GM12878 (cell line): ENCODE data around the gene UAP1L1. TPM values are rescaled to one million over a fixed set of nuclear protein-coding genes. Genes with fewer than 3 reads are reported as not detected.

Experiments
- ATAC-seq: fragments of 200-7000 bp; cut with Tn5 transposase; 3 replicates; pipeline ENCODE4 v1.9.1; 2020; ENCODE audit warnings: mild to moderate bottlenecking, moderate library complexity
- BruUV-seq: library from RNA; stranded (reverse); fragments of 400-500 nt; replicated peaks from 2 replicates; lab custom pipeline; 2021; lab: Mats Ljungman, UMichigan
- CTCF ChIA-PET: fragments of 300-600 bp; sonication (Branson Sonifier 250); formaldehyde crosslinking; extraction: SDS; loops from one replicate; lab custom pipeline; 2021; ENCODE audit warnings: inconsistent platforms; lab: Yijun Ruan, JAX
- POLR2A ChIA-PET: fragments of 350-600 bp; formaldehyde crosslinking; extraction: SDS; loops from one replicate; lab custom pipeline; 2021; ENCODE audit warnings: inconsistent platforms; lab: Charles Lee
- RAD21 ChIA-PET: fragments of 300-600 bp; sonication (Branson Sonifier 250); formaldehyde crosslinking; loops from one replicate; lab custom pipeline; 2023; ENCODE audit warnings: antibody characterized with exemption; ENCODE audit not compliant: unreplicated experiment; lab: Charles Lee
- SMC1A ChIA-PET: fragments of 300-600 bp; sonication (Branson Sonifier 250); formaldehyde crosslinking; loops from one replicate; lab custom pipeline; 2023; ENCODE audit not compliant: unreplicated experiment, uncharacterized antibody; lab: Charles Lee
- DNase-seq: peaks from one replicate; pipeline ENCODE4 v3.0.0-alpha.2; 2011; ENCODE audit warnings: low read depth, low spot score
- FAIRE-seq: peaks from 3 replicates; lab custom pipeline; 2011; peaks lifted over from hg19 to GRCh38; lab: Jason Lieb, UNC
- H2AFZ ChIP-seq: 2 replicates; pipeline ENCODE4 v1.6.0; 2011; ENCODE audit warnings: low read depth, low read length, control low read depth; ENCODE audit not compliant: control insufficient read depth
- H3K27ac ChIP-seq: 2 replicates; pipeline ENCODE4 v1.5.1; 2011; ENCODE audit warnings: control low read depth; ENCODE audit not compliant: control insufficient read depth, insufficient read depth
- H3K27me3 ChIP-seq, 2 experiments: replicated peaks in 1 of 2; 2 replicates each; pipeline versions ENCODE4 v1.6.0 to v1.6.1; 2011; ENCODE audit warnings: low read length in 1 of 2; ENCODE audit not compliant: control insufficient read depth in 2 of 2, insufficient read depth in 2 of 2
- H3K36me3 ChIP-seq, 2 experiments: 2 replicates each; pipeline ENCODE4 v1.5.1; 2011; ENCODE audit warnings: low read length in 1 of 2; ENCODE audit not compliant: control insufficient read depth in 2 of 2, insufficient read depth in 2 of 2
- H3K4me1 ChIP-seq: 2 replicates; pipeline ENCODE4 v1.6.1; 2011; ENCODE audit warnings: mild to moderate bottlenecking, low read length, moderate library complexity, mixed read lengths; ENCODE audit not compliant: control insufficient read depth, insufficient read depth
- H3K4me2 ChIP-seq: 2 replicates; pipeline ENCODE4 v1.6.0; 2011; ENCODE audit warnings: control low read depth; ENCODE audit not compliant: control insufficient read depth, insufficient read depth
- H3K4me3 ChIP-seq: fragments of 200-600 bp; sonication (generic); 2 replicates; pipeline ENCODE4 v1.5.1; 2016
- H3K79me2 ChIP-seq: 2 replicates; pipeline ENCODE4 v1.6.0; 2011; ENCODE audit warnings: low read length; ENCODE audit not compliant: control insufficient read depth, insufficient read depth
- H3K9ac ChIP-seq: 2 replicates; pipeline ENCODE4 v1.8.0; 2011; ENCODE audit warnings: low read length, control low read depth, mixed read lengths; ENCODE audit not compliant: control insufficient read depth, insufficient read depth
- H3K9me3 ChIP-seq: replicated peaks from 3 replicates; pipeline ENCODE4 v1.5.1; 2011; ENCODE audit warnings: mild to moderate bottlenecking, low read length; ENCODE audit not compliant: control insufficient read depth, insufficient read depth
- H4K20me1 ChIP-seq: 2 replicates; pipeline ENCODE4 v1.6.0; 2011; ENCODE audit not compliant: control insufficient read depth, insufficient read depth
- ATF3 ChIP-seq: IDR thresholded peaks from 2 replicates; pipeline ENCODE4 v1.6.1; 2011; ENCODE audit warnings: low read depth, mild to moderate bottlenecking, low read length, moderate library complexity, borderline replicate concordance; ENCODE audit errors: extremely low read depth
- CEBPB ChIP-seq, 2 experiments: fragments of 150-350 bp in 1 of 2; IDR thresholded peaks; 2 replicates each; pipeline ENCODE4 v1.6.1; 2012 to 2014; ENCODE audit warnings: low read depth in 2 of 2, low read length in 2 of 2, borderline replicate concordance in 1 of 2, inconsistent platforms in 1 of 2
- IKZF1 ChIP-seq: fragments of 450-650 bp; conservative IDR thresholded peaks from 2 replicates; pipeline ENCODE4 v1.6.1; 2017; ENCODE audit warnings: antibody characterized with exemption, mild to moderate bottlenecking
- PBX3 ChIP-seq: IDR thresholded peaks from 2 replicates; pipeline ENCODE4 v1.6.1; 2011; ENCODE audit warnings: mild to moderate bottlenecking, low read depth, low read length, moderate library complexity; ENCODE audit not compliant: insufficient replicate concordance
- POU2F2 ChIP-seq: IDR thresholded peaks from 3 replicates; pipeline ENCODE4 v1.6.1; 2011; ENCODE audit warnings: low read depth, mild to moderate bottlenecking, low read length, borderline replicate concordance
- SMAD1 ChIP-seq: fragments of 450-650 bp; IDR thresholded peaks from 2 replicates; pipeline ENCODE4 v1.6.1; 2018; ENCODE audit warnings: mild to moderate bottlenecking, low read depth; ENCODE audit not compliant: partially characterized antibody
- TARDBP ChIP-seq: IDR thresholded peaks from 2 replicates; pipeline ENCODE4 v1.6.1; 2016; ENCODE audit warnings: borderline replicate concordance
- WGBS: methylation state at CpG from one replicate; pipeline ENCODE4 v1.1.6; 2016; ENCODE audit warnings: low lambda C conversion rate; ENCODE audit not compliant: insufficient replicate concordance, insufficient coverage; ENCODE audit errors: missing lambda C conversion rate; 5-methylcytosine and 5-hydroxymethylcytosine counted together
- in situ Hi-C: fragments of 300-500 bp; cut with MboI; formaldehyde crosslinking; loops from 9 replicates; pipeline ENCODE4 v1.14.3; 2018; ENCODE audit warnings: mixed read lengths
- intact Hi-C: fragments of 100-400 bp; cut with micrococcal nuclease; formaldehyde crosslinking; loops from one replicate; pipeline ENCODE4 v1.14.2; 2022; ENCODE audit not compliant: unreplicated experiment
- polyA plus RNA-seq, 11 experiments: library from polyadenylated mRNA; depleted of rRNA in 4 of 11; unstranded in 6 of 11; stranded (reverse) in 5 of 11; fragments of >200 nt; fragmentation: Nextera tagmentation in 4 of 11; fragmentation: Illumina TruSeq in 1 of 11; extraction: Ambion mirVana in 4 of 11; extraction: Trizol in 1 of 11; gene quantifications; 1 replicate in 1 of 11; 2 replicates in 10 of 11; pipeline versions ENCODE4 v1.2.1 to v1.2.3, GENCODE V29; 2011 to 2016; ENCODE audit warnings: inconsistent platforms in 2 of 11, missing spikeins in 2 of 11, low read depth in 1 of 11
- total RNA-seq, 4 experiments: library from RNA; depleted of rRNA in 3 of 4; stranded (reverse); fragments of >200 nt in 3 of 4; fragmentation: Illumina TruSeq in 1 of 4; extraction: Trizol in 1 of 4; gene quantifications; 2 replicates each; pipeline versions ENCODE4 v1.2.1 to v1.2.3, GENCODE V29; 2013 to 2021
- TF ChIP-seq, protein P1 (sequence below): IDR thresholded peaks from 2 replicates; pipeline ENCODE4 v1.6.1; 2012; ENCODE audit warnings: improper control_type of control experiment, low read depth, low read length; ENCODE audit not compliant: insufficient replicate concordance
- TF ChIP-seq, protein P2 (sequence below): fragments of 450-650 bp; formaldehyde crosslinking; IDR thresholded peaks from 2 replicates; pipeline ENCODE4 v1.5.0; 2022; ENCODE audit warnings: mild to moderate bottlenecking, missing genetic modification characterization
- TF ChIP-seq, protein P3 (sequence below): fragments of 450-650 bp; IDR thresholded peaks from 2 replicates; pipeline ENCODE4 v1.6.1; 2017; ENCODE audit warnings: borderline replicate concordance

UAP1L1 gene
- total and polyA plus RNA-seq, 10 of the 15 experiments (the other 5 are each of a cell fraction or from before 2014, with no cell fraction given), result 0.29 to 15.7 (median 5.8) TPM

GRCh38 chr9:137044502-137045177 lies 32.7 kb upstream of the UAP1L1 start:
- H2AFZ ChIP-seq, result no peak overlapping the region
- no peak for DNase-seq
- no TSS peak for BruUV-seq
- intact Hi-C loops, result loop anchor here (10.0 kb wide), 1 partner anchor 180 kb away; the partner anchor contains the start of genes CYSRT1, RNF208 and RNF224
- no peak overlapping the region for H3K4me3 ChIP-seq
- ChIA-PET SMC1A (no interaction called here), CTCF (interaction anchor here (0.6 to 1.6 kb wide), 3 partner anchors 9 to 236 kb away, joined by 3 to 9 read pairs (median 4); no protein-coding TSS in a partner anchor), RAD21 (no interaction called here), POLR2A (no interaction called here)
- H4K20me1 ChIP-seq, result no peaks in the 10 kb centered on the region
- no peaks in the 10 kb centered on the region for H3K9me3 ChIP-seq
- FAIRE-seq, result no peak
- H3K4me2 ChIP-seq, result no peak overlapping the region
- in situ Hi-C loops, result no loop called here
- no peaks in the 10 kb centered on the region for H3K4me1 ChIP-seq
- no peaks in the 10 kb centered on the region for H3K79me2 ChIP-seq
- no peaks in the 10 kb centered on the region for H3K36me3 ChIP-seq
- ATAC-seq, result no peak
- 5% methylated on average over 18 of the region's 18 CpGs for WGBS
- H3K27me3 ChIP-seq, result peaks cover 11 to 17% of the 10 kb centered on the region in 2 experiments; a peak in 3 of 4 replicates
- no peak overlapping the region for H3K9ac ChIP-seq
- H3K27ac ChIP-seq, result no peak overlapping the region
- TF ChIP-seq POU2F2 (no peak), ATF3 (no peak), PBX3 (no peak), SMAD1 (no peak), CEBPB (IDR thresholded peaks at IDR 0.05; ENCODE audit: borderline replicate concordance in 1 of 2, low read depth in 2 of 2, low read length in 2 of 2) (no peak), TARDBP (no peak), IKZF1 (no peak)
- TF ChIP-seq, protein P1, sequence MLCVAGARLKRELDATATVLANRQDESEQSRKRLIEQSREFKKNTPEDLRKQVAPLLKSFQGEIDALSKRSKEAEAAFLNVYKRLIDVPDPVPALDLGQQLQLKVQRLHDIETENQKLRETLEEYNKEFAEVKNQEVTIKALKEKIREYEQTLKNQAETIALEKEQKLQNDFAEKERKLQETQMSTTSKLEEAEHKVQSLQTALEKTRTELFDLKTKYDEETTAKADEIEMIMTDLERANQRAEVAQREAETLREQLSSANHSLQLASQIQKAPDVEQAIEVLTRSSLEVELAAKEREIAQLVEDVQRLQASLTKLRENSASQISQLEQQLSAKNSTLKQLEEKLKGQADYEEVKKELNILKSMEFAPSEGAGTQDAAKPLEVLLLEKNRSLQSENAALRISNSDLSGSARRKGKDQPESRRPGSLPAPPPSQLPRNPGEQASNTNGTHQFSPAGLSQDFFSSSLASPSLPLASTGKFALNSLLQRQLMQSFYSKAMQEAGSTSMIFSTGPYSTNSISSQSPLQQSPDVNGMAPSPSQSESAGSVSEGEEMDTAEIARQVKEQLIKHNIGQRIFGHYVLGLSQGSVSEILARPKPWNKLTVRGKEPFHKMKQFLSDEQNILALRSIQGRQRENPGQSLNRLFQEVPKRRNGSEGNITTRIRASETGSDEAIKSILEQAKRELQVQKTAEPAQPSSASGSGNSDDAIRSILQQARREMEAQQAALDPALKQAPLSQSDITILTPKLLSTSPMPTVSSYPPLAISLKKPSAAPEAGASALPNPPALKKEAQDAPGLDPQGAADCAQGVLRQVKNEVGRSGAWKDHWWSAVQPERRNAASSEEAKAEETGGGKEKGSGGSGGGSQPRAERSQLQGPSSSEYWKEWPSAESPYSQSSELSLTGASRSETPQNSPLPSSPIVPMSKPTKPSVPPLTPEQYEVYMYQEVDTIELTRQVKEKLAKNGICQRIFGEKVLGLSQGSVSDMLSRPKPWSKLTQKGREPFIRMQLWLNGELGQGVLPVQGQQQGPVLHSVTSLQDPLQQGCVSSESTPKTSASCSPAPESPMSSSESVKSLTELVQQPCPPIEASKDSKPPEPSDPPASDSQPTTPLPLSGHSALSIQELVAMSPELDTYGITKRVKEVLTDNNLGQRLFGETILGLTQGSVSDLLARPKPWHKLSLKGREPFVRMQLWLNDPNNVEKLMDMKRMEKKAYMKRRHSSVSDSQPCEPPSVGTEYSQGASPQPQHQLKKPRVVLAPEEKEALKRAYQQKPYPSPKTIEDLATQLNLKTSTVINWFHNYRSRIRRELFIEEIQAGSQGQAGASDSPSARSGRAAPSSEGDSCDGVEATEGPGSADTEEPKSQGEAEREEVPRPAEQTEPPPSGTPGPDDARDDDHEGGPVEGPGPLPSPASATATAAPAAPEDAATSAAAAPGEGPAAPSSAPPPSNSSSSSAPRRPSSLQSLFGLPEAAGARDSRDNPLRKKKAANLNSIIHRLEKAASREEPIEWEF, result no peak
- TF ChIP-seq, protein P2, sequence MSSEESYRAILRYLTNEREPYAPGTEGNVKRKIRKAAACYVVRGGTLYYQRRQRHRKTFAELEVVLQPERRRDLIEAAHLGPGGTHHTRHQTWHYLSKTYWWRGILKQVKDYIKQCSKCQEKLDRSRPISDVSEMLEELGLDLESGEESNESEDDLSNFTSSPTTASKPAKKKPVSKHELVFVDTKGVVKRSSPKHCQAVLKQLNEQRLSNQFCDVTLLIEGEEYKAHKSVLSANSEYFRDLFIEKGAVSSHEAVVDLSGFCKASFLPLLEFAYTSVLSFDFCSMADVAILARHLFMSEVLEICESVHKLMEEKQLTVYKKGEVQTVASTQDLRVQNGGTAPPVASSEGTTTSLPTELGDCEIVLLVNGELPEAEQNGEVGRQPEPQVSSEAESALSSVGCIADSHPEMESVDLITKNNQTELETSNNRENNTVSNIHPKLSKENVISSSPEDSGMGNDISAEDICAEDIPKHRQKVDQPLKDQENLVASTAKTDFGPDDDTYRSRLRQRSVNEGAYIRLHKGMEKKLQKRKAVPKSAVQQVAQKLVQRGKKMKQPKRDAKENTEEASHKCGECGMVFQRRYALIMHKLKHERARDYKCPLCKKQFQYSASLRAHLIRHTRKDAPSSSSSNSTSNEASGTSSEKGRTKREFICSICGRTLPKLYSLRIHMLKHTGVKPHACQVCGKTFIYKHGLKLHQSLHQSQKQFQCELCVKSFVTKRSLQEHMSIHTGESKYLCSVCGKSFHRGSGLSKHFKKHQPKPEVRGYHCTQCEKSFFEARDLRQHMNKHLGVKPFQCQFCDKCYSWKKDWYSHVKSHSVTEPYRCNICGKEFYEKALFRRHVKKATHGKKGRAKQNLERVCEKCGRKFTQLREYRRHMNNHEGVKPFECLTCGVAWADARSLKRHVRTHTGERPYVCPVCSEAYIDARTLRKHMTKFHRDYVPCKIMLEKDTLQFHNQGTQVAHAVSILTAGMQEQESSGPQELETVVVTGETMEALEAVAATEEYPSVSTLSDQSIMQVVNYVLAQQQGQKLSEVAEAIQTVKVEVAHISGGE, result no peak
- TF ChIP-seq, protein P3, sequence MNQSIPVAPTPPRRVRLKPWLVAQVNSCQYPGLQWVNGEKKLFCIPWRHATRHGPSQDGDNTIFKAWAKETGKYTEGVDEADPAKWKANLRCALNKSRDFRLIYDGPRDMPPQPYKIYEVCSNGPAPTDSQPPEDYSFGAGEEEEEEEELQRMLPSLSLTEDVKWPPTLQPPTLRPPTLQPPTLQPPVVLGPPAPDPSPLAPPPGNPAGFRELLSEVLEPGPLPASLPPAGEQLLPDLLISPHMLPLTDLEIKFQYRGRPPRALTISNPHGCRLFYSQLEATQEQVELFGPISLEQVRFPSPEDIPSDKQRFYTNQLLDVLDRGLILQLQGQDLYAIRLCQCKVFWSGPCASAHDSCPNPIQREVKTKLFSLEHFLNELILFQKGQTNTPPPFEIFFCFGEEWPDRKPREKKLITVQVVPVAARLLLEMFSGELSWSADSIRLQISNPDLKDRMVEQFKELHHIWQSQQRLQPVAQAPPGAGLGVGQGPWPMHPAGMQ, result no peak
